Ovary (tissue), 9 donors: Measurements from ENCODE around the gene IL18BP. TPM values are rescaled to one million over a fixed set of nuclear protein-coding genes. Genes with fewer than 3 reads are reported as not detected.

Experiments used
- DNase-seq, 5 donors: peaks; one replicate each; pipeline ENCODE4 v3.0.0-alpha.2; 2019 to 2020
- H3K27ac ChIP-seq, 2 donors: fragments of 200-600 bp; one replicate each; pipeline versions ENCODE4 v1.5.1 to v1.8.0; 2019 to 2022
- H3K27me3 ChIP-seq: fragments of 200-600 bp; one replicate; pipeline ENCODE4 v1.8.0; 2022
- H3K36me3 ChIP-seq: fragments of 200-600 bp; sonication (generic); one replicate; pipeline ENCODE4 v1.5.1; 2019
- H3K4me1 ChIP-seq: one replicate; pipeline ENCODE4 v1.8.1; 2013; ENCODE audit warnings: mild to moderate bottlenecking, moderate library complexity; ENCODE audit not compliant: insufficient read depth
- H3K4me3 ChIP-seq: fragments of 200-600 bp; sonication (generic); one replicate; pipeline ENCODE4 v1.5.1; 2017
- H3K9me3 ChIP-seq, 2 donors: fragments of 200-600 bp in 1 of 2; sonication (generic) in 1 of 2; one replicate each; pipeline versions ENCODE4 v1.5.1 to v1.8.1; 2013 to 2019; ENCODE audit warnings: mild to moderate bottlenecking in 1 of 2, moderate library complexity in 1 of 2
- EP300 ChIP-seq: sonication (generic); formaldehyde crosslinking; IDR thresholded peaks from one replicate; pipeline ENCODE4 v1.6.1; 2017; ENCODE audit warnings: antibody characterized with exemption
- POLR2A ChIP-seq: fragments of 450-650 bp; IDR thresholded peaks from one replicate; pipeline ENCODE4 v1.6.1; 2017; ENCODE audit warnings: antibody characterized with exemption, mild to moderate bottlenecking, moderate library complexity
- WGBS, 3 donors: extraction: QIAGEN DNeasy Blood & Tissue Kit in 1 of 3; methylation state at CpG; one replicate each; pipeline versions ENCODE4 v1.1.5 to v1.1.7; 2013 to 2017; 5-methylcytosine and 5-hydroxymethylcytosine counted together
- intact Hi-C, 4 donors: fragments of 100-400 bp; cut with DNase I; formaldehyde crosslinking; loops; one replicate each; pipeline versions ENCODE4 v1.11.0 to v1.15.1; 2022 to 2023
- polyA plus RNA-seq, 2 donors: library from polyadenylated mRNA; stranded (reverse); fragments of 200-250 nt in 1 of 2; fragments of 350-450 nt in 1 of 2; fragmentation: Illumina TruSeq in 1 of 2; extraction: RNeasy Lipid Tissue Mini Kit (QIAGEN cat#74804) in 1 of 2; gene quantifications; one replicate each; pipeline ENCODE4 v1.2.3, GENCODE V29; 2013 to 2014
- total RNA-seq, 7 donors: library from RNA; depleted of rRNA in 2 of 7; stranded (reverse); fragments of >200 nt in 2 of 7; fragmentation: NEBNext Ultra II Directional in 3 of 7; extraction: Animal tissue kit (Norgen Biotek cat#: 25700) in 3 of 7; gene quantifications; one replicate each; pipeline versions ENCODE4 v1.1.0 to v1.2.4, GENCODE V29; 2016 to 2023
- TF ChIP-seq, protein P1 (sequence below), 3 donors: fragments of 450-650 bp in 2 of 3; fragments of 200-600 bp in 1 of 3; IDR thresholded peaks; one replicate each; pipeline versions ENCODE4 v1.5.1 to v1.8.0; 2016 to 2022; ENCODE audit warnings: antibody characterized with exemption in 3 of 3, mild to moderate bottlenecking in 1 of 3
- donor health status: DM: no; HTN: no; CAD: no; lungs with moderate emphysema.
- donor health status: DM: no; HTN: no; CAD: no.
- donor health status: Bipolar disorder and iron deficiency.
- donor health status: DM: yes; HTN: yes; CAD: no.
- donor health status: DM: no; HTN: no; CAD: no.
- donor health status: DM: yes; HTN: yes; CAD: no.

The IL18BP gene
- total and polyA plus RNA-seq, 9 donors = 4.6 to 17.1 (median 8.8) TPM

DNA sequence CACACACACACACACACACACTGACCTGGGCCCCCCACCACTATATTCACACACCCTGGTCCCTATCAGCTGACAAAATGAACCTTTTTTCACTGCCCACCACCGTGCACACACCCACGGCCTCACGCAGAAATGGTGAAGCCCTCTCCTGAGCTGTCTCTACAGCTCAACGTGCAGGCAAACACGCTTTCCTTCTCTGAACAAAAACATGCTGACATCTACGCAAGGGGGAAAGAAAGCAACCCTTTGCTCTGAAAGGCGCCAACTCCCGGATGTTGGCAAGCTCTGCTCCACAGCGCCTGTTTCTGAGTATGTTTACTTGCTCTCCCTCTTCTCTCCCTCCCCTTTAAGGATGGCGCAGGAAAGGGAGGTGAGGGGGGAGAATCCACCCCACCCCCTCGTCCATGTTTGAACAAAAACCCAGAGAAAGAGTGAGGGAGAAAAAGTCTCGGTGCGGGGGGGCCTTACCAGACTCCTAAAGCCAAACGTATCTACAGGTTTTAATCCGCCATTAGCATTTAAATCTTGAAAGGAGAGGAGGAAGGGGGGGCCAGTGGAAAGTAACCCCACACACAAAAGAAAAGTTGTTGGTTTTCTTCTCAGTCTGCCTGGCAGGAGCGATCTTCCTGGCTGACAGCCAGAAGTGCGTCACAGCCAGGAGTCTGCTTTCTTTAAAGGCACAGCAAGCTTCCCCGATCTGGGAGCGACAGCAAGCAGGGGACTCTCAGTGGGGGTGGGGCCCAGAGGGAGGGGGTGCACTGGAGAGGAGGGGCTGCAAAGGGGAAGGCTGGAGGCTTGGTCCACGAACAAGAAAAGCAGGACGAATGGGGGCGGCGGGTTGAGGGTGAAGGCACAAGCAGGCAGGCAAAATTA, 42.0 kb downstream of the IL18BP start:
- Histone ChIP-seq H3K36me3 (no peaks in the 10 kb centered on the region), H3K27ac (peak overlapping the region; percentile 89 to 99), H3K27me3 (no peaks in the 10 kb centered on the region), H3K9me3 (no peaks in the 10 kb centered on the region), H3K4me3 (peak overlapping the region; percentile 57), H3K4me1 (peaks cover 27% of the 10 kb centered on the region)
- 0 to 1% (median 0%) methylated on average over 23 of the region's 23 CpGs for WGBS, 3 donors
- TF ChIP-seq EP300 (peak; percentile 50), POLR2A (peak; percentile 49)
- TF ChIP-seq, protein P1, sequence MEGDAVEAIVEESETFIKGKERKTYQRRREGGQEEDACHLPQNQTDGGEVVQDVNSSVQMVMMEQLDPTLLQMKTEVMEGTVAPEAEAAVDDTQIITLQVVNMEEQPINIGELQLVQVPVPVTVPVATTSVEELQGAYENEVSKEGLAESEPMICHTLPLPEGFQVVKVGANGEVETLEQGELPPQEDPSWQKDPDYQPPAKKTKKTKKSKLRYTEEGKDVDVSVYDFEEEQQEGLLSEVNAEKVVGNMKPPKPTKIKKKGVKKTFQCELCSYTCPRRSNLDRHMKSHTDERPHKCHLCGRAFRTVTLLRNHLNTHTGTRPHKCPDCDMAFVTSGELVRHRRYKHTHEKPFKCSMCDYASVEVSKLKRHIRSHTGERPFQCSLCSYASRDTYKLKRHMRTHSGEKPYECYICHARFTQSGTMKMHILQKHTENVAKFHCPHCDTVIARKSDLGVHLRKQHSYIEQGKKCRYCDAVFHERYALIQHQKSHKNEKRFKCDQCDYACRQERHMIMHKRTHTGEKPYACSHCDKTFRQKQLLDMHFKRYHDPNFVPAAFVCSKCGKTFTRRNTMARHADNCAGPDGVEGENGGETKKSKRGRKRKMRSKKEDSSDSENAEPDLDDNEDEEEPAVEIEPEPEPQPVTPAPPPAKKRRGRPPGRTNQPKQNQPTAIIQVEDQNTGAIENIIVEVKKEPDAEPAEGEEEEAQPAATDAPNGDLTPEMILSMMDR (IDR thresholded peaks at IDR 0.05) = peak in 1 of 3 donors; percentile 10
- peak; percentile 97 to 98 (median 98) for DNase-seq
- intact Hi-C loops = loop anchor here in 1 of 4 donors (5.0 kb wide), 1 partner anchor 37 kb away; no protein-coding TSS in a partner anchor

DNA sequence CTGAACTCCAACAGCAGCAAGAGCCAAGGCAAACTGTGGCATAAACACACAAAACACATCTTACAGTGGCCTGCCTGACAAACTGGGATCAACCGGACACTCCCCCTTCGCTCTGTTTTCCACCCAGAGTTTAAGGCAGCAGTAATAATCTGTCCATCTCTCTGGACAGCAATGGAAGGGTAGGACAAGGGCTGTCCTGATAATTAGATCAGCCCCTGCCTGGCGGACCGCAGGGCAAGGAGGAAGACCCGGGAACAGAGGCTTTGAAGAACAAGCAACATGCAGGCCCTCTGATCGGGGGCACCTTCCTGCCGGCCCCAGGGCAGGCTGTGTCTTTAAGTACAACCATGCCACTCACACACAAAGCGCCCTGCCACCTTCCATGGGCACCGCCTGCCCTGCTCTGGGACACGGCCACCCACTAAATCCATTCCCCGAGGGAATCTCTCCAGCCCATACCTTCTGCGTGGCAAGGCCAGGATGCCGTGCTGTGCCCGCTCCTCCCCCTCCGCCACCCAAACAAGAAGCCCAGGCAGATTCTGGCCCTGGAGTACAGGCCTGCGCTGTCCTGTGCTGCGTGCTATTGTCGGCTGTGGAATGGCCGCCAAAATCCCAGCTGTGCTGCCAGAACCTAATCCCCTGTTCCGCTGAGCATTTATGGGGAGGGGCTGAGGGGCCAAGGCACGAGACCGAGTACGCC, 42.8 kb downstream of the IL18BP start:
- TF ChIP-seq EP300 = no peak
- peak; percentile 15 for TF ChIP-seq POLR2A
- Histone ChIP-seq H3K27me3 (no peaks in the 10 kb centered on the region), H3K4me3 (peak overlapping the region; percentile 57), H3K9me3 (no peaks in the 10 kb centered on the region), H3K4me1 (peaks cover 25% of the 10 kb centered on the region), H3K36me3 (no peaks in the 10 kb centered on the region), H3K27ac (peak overlapping the region; percentile 89 to 99)
- intact Hi-C loops = loop anchor here in 1 of 4 donors (5.0 kb wide), 1 partner anchor 36 kb away; no protein-coding TSS in a partner anchor
- 0 to 1% (median 1%) methylated on average over 22 to 23 of the region's 23 CpGs for WGBS, 3 donors
- DNase-seq = peak; percentile 71 to 84 (median 78)

DNA sequence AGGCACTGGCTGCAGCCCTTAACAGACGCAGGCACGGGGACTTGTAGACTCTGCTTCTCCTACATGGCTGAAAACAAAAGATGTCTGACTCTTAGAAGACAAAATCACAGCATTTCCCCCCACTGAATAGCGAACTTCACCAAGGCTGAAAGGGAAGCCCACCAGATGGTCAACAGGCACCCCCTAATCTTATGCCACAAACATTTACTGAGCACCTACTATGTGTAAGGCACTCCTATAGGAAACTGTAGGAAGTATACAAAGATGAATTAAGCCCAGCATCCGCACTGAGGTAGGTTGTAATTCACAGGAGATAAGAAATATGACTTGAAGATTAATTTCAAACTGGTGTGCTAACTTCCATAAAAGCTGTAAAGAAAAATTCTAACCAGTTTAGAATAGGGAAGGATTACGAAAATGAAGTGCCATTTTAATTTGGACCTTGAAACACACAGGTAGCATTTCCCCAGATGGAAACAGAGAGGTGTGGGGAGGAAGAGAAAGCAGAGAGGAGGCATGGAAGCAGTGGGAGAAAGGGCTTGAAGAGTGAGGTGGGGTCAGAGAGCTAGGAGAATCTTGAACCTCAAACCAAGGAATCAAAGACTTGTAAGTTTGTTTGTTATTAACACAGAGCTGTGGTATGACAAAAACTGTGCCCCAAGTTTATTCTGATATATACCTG, 43.5 kb downstream of the IL18BP start:
- 17 to 19% (median 18%) methylated on average over 5 of the region's 5 CpGs for WGBS, 3 donors
- TF ChIP-seq, protein P1 (IDR thresholded peaks at IDR 0.05) = no peak
- TF ChIP-seq EP300 (no peak), POLR2A (no peak)
- H3K9me3 ChIP-seq = no peaks in the 10 kb centered on the region
- H3K27me3 ChIP-seq = no peaks in the 10 kb centered on the region
- intact Hi-C loops = loop anchor here in 1 of 4 donors (5.0 kb wide), 1 partner anchor 35 kb away; no protein-coding TSS in a partner anchor
- H3K27ac ChIP-seq = peak overlapping the region; percentile 89 to 99
- DNase-seq = no peak
- H3K4me3 ChIP-seq = peak overlapping the region; percentile 57
- peaks cover 19% of the 10 kb centered on the region for H3K4me1 ChIP-seq
- no peaks in the 10 kb centered on the region for H3K36me3 ChIP-seq

- no peaks in the 10 kb centered on the region for H3K27me3 ChIP-seq
- H3K36me3 ChIP-seq = no peaks in the 10 kb centered on the region
- no peak overlapping the region for H3K4me3 ChIP-seq
- no peaks in the 10 kb centered on the region for H3K9me3 ChIP-seq
- intact Hi-C loops = no loop called here
- peaks cover 18% of the 10 kb centered on the region for H3K4me1 ChIP-seq
- 24 to 54% (median 37%) methylated on average over 5 of the region's 5 CpGs for WGBS, 3 donors
- DNase-seq = peak; percentile 43 to 63 (median 61)
- peak overlapping the region in 1 of 2 donors; percentile 27 for H3K27ac ChIP-seq
- TF ChIP-seq POLR2A (no peak), EP300 (no peak)
- TF ChIP-seq, protein P1 (IDR thresholded peaks at IDR 0.05) = no peak
Measured at GRCh38 chr11:72045849-72046248, 47.1 kb downstream of the IL18BP start.
